ENCODE measurements around the gene GHRHR. TPM values are rescaled to one million over a fixed set of nuclear protein-coding genes. Genes with fewer than 3 reads are reported as not detected.
A peak's percentile ranks its signal among the peaks of the same experiment; 100 is the strongest.

The GHRHR gene
- total and polyA plus RNA-seq, 11 donors = not detected

DNA sequence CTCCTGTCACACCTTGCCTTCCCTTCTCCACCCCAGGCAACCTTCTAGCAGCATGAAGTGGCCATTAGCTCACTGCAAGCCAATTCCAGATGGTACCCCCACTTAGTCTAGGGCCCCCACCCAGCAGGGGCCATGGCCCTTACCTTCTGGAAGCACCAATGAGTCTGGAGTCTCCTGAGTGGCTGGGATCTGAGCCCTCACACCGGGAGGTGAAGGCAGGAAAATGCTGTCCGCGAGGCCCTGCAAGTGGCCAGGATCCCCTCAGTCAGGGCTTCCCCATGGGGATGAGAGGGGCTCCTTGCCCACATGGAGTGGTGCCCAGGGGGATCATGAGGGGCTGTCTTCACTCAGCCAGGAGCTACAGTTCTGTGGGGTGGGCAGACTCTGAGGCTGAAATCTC lies 47.5 kb upstream of the GHRHR start:
- DNase-seq (peak in 2 of 5 donors; percentile 18 to 45), ATAC-seq (no peak)
- intact Hi-C loops (cut with DNase I) = loop anchor here in 3 of 10 donors (5.0 to 10.0 kb wide), 2 partner anchors 99 to 101 kb away; no protein-coding TSS in a partner anchor
- no peak for TF ChIP-seq POLR2A (IDR thresholded peaks at IDR 0.05)
- TF ChIP-seq, protein P1, sequence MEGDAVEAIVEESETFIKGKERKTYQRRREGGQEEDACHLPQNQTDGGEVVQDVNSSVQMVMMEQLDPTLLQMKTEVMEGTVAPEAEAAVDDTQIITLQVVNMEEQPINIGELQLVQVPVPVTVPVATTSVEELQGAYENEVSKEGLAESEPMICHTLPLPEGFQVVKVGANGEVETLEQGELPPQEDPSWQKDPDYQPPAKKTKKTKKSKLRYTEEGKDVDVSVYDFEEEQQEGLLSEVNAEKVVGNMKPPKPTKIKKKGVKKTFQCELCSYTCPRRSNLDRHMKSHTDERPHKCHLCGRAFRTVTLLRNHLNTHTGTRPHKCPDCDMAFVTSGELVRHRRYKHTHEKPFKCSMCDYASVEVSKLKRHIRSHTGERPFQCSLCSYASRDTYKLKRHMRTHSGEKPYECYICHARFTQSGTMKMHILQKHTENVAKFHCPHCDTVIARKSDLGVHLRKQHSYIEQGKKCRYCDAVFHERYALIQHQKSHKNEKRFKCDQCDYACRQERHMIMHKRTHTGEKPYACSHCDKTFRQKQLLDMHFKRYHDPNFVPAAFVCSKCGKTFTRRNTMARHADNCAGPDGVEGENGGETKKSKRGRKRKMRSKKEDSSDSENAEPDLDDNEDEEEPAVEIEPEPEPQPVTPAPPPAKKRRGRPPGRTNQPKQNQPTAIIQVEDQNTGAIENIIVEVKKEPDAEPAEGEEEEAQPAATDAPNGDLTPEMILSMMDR (IDR thresholded peaks at IDR 0.05) = no peak
- Histone ChIP-seq H3K4me1 (peaks cover 12 to 100% (median 77%) of the 10 kb centered on the region in 12 donors), H3K27me3 (no peaks in the 10 kb centered on the region), H3K4me3 (peak overlapping the region in 11 of 12 donors; percentile 12 to 82 (median 63)), H3K36me3 (no peaks in the 10 kb centered on the region), H3K27ac (peak overlapping the region; percentile 38 to 94 (median 82)), H3K9me3 (no peaks in the 10 kb centered on the region)
- 42 to 58% (median 51%) methylated on average over 3 of the region's 3 CpGs for WGBS, 4 donors

DNA sequence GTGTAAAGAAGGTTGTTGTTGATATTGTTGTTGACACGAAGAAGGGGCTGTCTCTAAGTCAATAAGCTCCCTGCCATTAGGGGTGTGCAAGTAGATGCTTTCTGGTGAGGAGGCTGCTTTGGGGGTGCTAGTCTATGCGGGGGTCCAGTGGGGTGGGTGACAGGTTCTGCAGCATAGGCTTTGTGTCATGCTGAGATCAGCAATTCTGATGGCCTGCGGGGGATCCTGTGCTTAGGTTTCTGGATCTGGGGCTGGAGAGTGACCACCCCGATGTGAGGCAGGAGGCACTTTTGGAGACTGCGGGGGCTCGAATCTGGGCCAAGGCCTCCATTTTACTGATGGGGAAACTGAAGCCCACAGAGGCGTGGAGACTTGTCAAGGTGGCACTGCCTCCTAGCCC lies 47.0 kb upstream of the GHRHR start:
- Histone ChIP-seq H3K4me1 (peaks cover 17 to 100% (median 77%) of the 10 kb centered on the region in 12 donors), H3K4me3 (peak overlapping the region in 9 of 12 donors; percentile 16 to 82 (median 63)), H3K27me3 (no peaks in the 10 kb centered on the region), H3K27ac (peak overlapping the region; percentile 37 to 94 (median 82)), H3K9me3 (no peaks in the 10 kb centered on the region), H3K36me3 (peaks cover 0 to 3% (median 0%) of the 10 kb centered on the region in 9 donors)
- ATAC-seq = no peak
- WGBS, 4 donors = 65 to 81% (median 69%) methylated on average over 6 to 7 of the region's 7 CpGs
- intact Hi-C loops (cut with DNase I) = loop anchor here in 3 of 10 donors (5.0 to 10.0 kb wide), 2 partner anchors 99 to 102 kb away; no protein-coding TSS in a partner anchor
- DNase-seq = peak in 2 of 5 donors; percentile 15 to 36
- no peak for TF ChIP-seq POLR2A (IDR thresholded peaks at IDR 0.05)
- TF ChIP-seq, protein P1 (IDR thresholded peaks at IDR 0.05) = no peak

DNA sequence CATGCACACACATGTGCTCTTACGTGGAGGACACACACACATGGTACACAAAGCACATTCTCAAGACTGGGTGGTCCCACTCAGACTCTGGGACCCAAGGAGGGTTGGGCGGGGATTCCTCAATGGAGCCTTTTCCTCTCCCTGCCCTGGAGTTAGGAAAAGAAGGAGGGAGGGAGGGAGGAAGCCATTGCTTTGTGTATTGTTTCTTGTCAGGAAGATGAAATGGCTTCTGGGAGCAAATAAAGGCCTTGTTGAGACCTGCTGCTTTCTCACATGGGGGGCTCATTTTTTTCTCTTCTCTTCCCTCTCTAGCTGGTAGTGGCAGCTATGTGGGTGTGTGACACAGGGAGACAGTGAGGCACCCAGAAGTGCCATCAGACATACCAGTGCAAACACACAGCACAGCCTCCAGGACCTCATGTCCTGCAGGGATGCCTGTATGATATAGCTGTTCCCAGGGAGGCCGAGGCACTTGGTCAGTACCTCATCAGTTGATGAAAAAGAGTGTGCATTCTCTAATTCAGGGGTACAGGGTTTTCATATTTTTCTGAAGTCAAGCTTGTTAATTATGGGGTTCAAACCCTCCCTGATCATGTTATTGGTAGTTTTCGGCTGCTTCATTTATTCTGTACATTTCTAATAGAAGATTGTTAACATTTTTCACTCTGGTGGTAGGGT lies 46.4 kb upstream of the GHRHR start:
- H3K4me3 ChIP-seq = peak overlapping the region in 7 of 12 donors; percentile 56 to 82 (median 64)

More for the DNA sequence above, 46.4 kb upstream of the GHRHR start:
- peaks cover 21 to 100% (median 82%) of the 10 kb centered on the region in 12 donors for H3K4me1 ChIP-seq
- ATAC-seq (no peak), DNase-seq (peak in 2 of 5 donors; percentile 10 to 19)
- H3K9me3 ChIP-seq = no peaks in the 10 kb centered on the region
- H3K27ac ChIP-seq = peak overlapping the region in 10 of 12 donors; percentile 37 to 94 (median 82)
- 56 to 77% (median 70%) methylated on average over 4 of the region's 4 CpGs for WGBS, 4 donors
- intact Hi-C loops (cut with DNase I) = loop anchor here in 3 of 10 donors (5.0 to 10.0 kb wide), 2 partner anchors 100 to 103 kb away; no protein-coding TSS in a partner anchor
- H3K36me3 ChIP-seq = peaks cover 0 to 7% (median 1%) of the 10 kb centered on the region in 9 donors
- TF ChIP-seq, protein P1 (IDR thresholded peaks at IDR 0.05) = no peak
- TF ChIP-seq POLR2A (IDR thresholded peaks at IDR 0.05) = no peak
- H3K27me3 ChIP-seq = no peaks in the 10 kb centered on the region

All from heart left ventricle (tissue), 16 donors.